HepG2 (cell line): Measurements from ENCODE around the gene ZBTB7C. TPM values are rescaled to one million over a fixed set of nuclear protein-coding genes. Genes with fewer than 3 reads are reported as not detected.

Experiments used
- ATAC-seq: fragments of 200-7000 bp; cut with Tn5 transposase; 3 replicates; pipeline ENCODE4 v1.9.1; 2020; ENCODE audit warnings: mild to moderate bottlenecking, moderate library complexity
- BruUV-seq: library from RNA; stranded (reverse); fragments of 400-500 nt; replicated peaks from 2 replicates; lab custom pipeline; 2021; lab: Mats Ljungman, UMichigan
- CTCF ChIA-PET: fragments of 300-600 bp; formaldehyde crosslinking; extraction: SDS; loops from one replicate; lab custom pipeline; 2021; ENCODE audit warnings: low total read pairs, inconsistent platforms, low intra/inter-chr PET ratio; lab: Yijun Ruan, JAX
- POLR2A ChIA-PET: fragments of 350-600 bp; sonication (Branson Sonifier 250); formaldehyde crosslinking; loops from one replicate; lab custom pipeline; 2020; ENCODE audit warnings: antibody characterized with exemption, inconsistent platforms; lab: Yijun Ruan, JAX
- DNase-seq: peaks from one replicate; pipeline ENCODE4 v3.0.0-alpha.2; 2015; ENCODE audit warnings: low spot score
- FAIRE-seq: peaks from 3 replicates; lab custom pipeline; 2011; peaks lifted over from hg19 to GRCh38; lab: Jason Lieb, UNC
- H2AFZ ChIP-seq: one replicate; pipeline ENCODE4 v1.6.1; 2011; ENCODE audit warnings: low read length, inconsistent platforms
- H3K27ac ChIP-seq: fragments of 300-600 bp; 3 replicates; pipeline ENCODE4 v1.8.0; 2011; ENCODE audit warnings: mixed run types, mild to moderate bottlenecking, mixed read lengths, low read length, inconsistent platforms; ENCODE audit not compliant: insufficient read depth; ENCODE audit errors: extremely low read length
- H3K27me3 ChIP-seq, 2 experiments: fragments of 200-600 bp in 1 of 2; 2 replicates in 1 of 2; 3 replicates in 1 of 2; pipeline versions ENCODE4 v1.6.0 to v1.8.0; 2011; ENCODE audit warnings: low read length in 2 of 2, mild to moderate bottlenecking in 2 of 2, moderate library complexity in 2 of 2, inconsistent platforms in 1 of 2; ENCODE audit not compliant: insufficient read depth in 2 of 2, control insufficient read depth in 1 of 2
- H3K36me3 ChIP-seq, 2 experiments: fragments of 200-600 bp in 1 of 2; replicated peaks in 1 of 2; 2 replicates in 1 of 2; 3 replicates in 1 of 2; pipeline versions ENCODE4 v1.5.1 to v1.8.0; 2011; ENCODE audit warnings: low read length in 2 of 2, inconsistent platforms in 1 of 2; ENCODE audit not compliant: insufficient read depth in 2 of 2, control insufficient read depth in 1 of 2
- H3K4me1 ChIP-seq: 2 replicates; pipeline ENCODE4 v1.5.1; 2012; ENCODE audit warnings: low read length, inconsistent platforms; ENCODE audit not compliant: insufficient read depth
- H3K4me2 ChIP-seq: 2 replicates; pipeline ENCODE4 v1.6.0; 2011; ENCODE audit warnings: low read depth, low read length, inconsistent platforms
- H3K4me3 ChIP-seq, 3 experiments: fragments of 200-600 bp in 1 of 3; sonication (generic), shearing (Covaris generic) in 1 of 3; replicated peaks in 1 of 3; 2 replicates each; pipeline ENCODE4 v1.5.1; 2011 to 2016; ENCODE audit warnings: low read length in 3 of 3, inconsistent platforms in 2 of 3, low read depth in 2 of 3, mild to moderate bottlenecking in 2 of 3, control low read depth in 1 of 3, mixed read lengths in 1 of 3; ENCODE audit not compliant: insufficient read depth in 1 of 3
- H3K79me2 ChIP-seq: one replicate; pipeline ENCODE4 v1.6.1; 2011; ENCODE audit warnings: low read length, inconsistent platforms; ENCODE audit not compliant: insufficient read depth
- H3K9ac ChIP-seq: 2 replicates; pipeline ENCODE4 v1.6.0; 2011; ENCODE audit warnings: mild to moderate bottlenecking, low read depth, low read length, inconsistent platforms; ENCODE audit not compliant: insufficient read depth
- H3K9me3 ChIP-seq: 2 replicates; pipeline ENCODE4 v1.5.1; 2012; ENCODE audit warnings: mild to moderate bottlenecking, low read length
- H4K20me1 ChIP-seq: 2 replicates; pipeline ENCODE4 v1.6.0; 2011; ENCODE audit warnings: inconsistent platforms, mild to moderate bottlenecking, low read length, moderate library complexity; ENCODE audit not compliant: insufficient read depth
- CAMTA2 ChIP-seq: sonication (generic); formaldehyde crosslinking; IDR thresholded peaks from 2 replicates; pipeline ENCODE4 v1.4.0; 2020; ENCODE audit warnings: mild to moderate bottlenecking, missing genetic modification reagents, borderline replicate concordance
- CBX2 ChIP-seq, 2 experiments: fragments of 200-600 bp in 1 of 2; sonication (generic); formaldehyde crosslinking in 1 of 2; IDR thresholded peaks; 2 replicates each; pipeline versions ENCODE4 v1.7.0 to v1.8.1; 2018 to 2022; ENCODE audit warnings: low read depth in 2 of 2, low read length in 1 of 2, mild to moderate bottlenecking in 1 of 2, missing genetic modification reagents in 1 of 2
- GTF2F1 ChIP-seq: fragments of 150-350 bp; IDR thresholded peaks from 2 replicates; pipeline ENCODE4 v1.6.1; 2014; ENCODE audit warnings: low read length
- HDAC6 ChIP-seq: fragments of 200-600 bp; sonication (generic); IDR thresholded peaks from 2 replicates; pipeline ENCODE4 v1.7.0; 2017; ENCODE audit warnings: mild to moderate bottlenecking, antibody characterized with exemption, low read length, low read depth
- HNF1B ChIP-seq: sonication (generic); formaldehyde crosslinking; IDR thresholded peaks from 2 replicates; pipeline ENCODE4 v1.5.1; 2020; ENCODE audit warnings: mild to moderate bottlenecking, moderate library complexity, missing genetic modification reagents
- HNRNPLL ChIP-seq: fragments of 200-400 bp; formaldehyde crosslinking; IDR thresholded peaks from 2 replicates; pipeline ENCODE4 v1.6.1; 2017; ENCODE audit warnings: mild to moderate bottlenecking, low read depth, low read length; ENCODE audit not compliant: poor library complexity, severe bottlenecking
- RFXAP ChIP-seq: sonication (generic); formaldehyde crosslinking; IDR thresholded peaks from 2 replicates; pipeline ENCODE4 v1.4.0; 2020; ENCODE audit warnings: missing genetic modification reagents, borderline replicate concordance
- SMAD3 ChIP-seq: sonication (generic); formaldehyde crosslinking; IDR thresholded peaks from 2 replicates; pipeline ENCODE4 v1.4.0; 2020; ENCODE audit warnings: missing genetic modification reagents
- TFDP1 ChIP-seq: IDR thresholded peaks from 2 replicates; pipeline ENCODE4 v1.6.1; 2016; ENCODE audit warnings: missing compliant biosample characterization, missing genetic modification reagents, borderline replicate concordance
- TGIF2 ChIP-seq: IDR thresholded peaks from 2 replicates; pipeline ENCODE4 v1.6.1; 2016; ENCODE audit warnings: control low read depth, missing compliant biosample characterization
- ZBTB21 ChIP-seq: sonication (generic); formaldehyde crosslinking; IDR thresholded peaks from 2 replicates; pipeline ENCODE4 v1.4.0; 2020; ENCODE audit warnings: missing genetic modification reagents
- ZFP36L2 ChIP-seq: sonication (generic); formaldehyde crosslinking; IDR thresholded peaks from 2 replicates; pipeline ENCODE4 v1.4.0; 2020; ENCODE audit warnings: missing genetic modification reagents
- ZNF329 ChIP-seq: sonication (generic); formaldehyde crosslinking; IDR thresholded peaks from 2 replicates; pipeline ENCODE4 v1.9.0; 2021; ENCODE audit warnings: low read depth, mild to moderate bottlenecking, missing genetic modification reagents
- ZNF556 ChIP-seq: sonication (generic); formaldehyde crosslinking; IDR thresholded peaks from 2 replicates; pipeline ENCODE4 v1.4.0; 2020; ENCODE audit warnings: mild to moderate bottlenecking, missing genetic modification reagents, borderline replicate concordance
- ZNF800 ChIP-seq: sonication (generic); formaldehyde crosslinking; IDR thresholded peaks from 2 replicates; pipeline ENCODE4 v1.4.0; 2020; ENCODE audit warnings: missing genetic modification reagents
- WGBS: methylation state at CpG from one replicate; pipeline ENCODE4 v1.1.6; 2017; ENCODE audit warnings: low lambda C conversion rate; 5-methylcytosine and 5-hydroxymethylcytosine counted together
- in situ Hi-C: cut with HindIII; loops from 2 replicates; pipeline ENCODE4 v1.10.0; 2017; ENCODE audit warnings: low pct_unique_long_range_greater_than_20kb; ENCODE audit not compliant: extremely low pct_ligation_motif_present
- intact Hi-C: fragments of 100-400 bp; cut with micrococcal nuclease; formaldehyde crosslinking; loops from one replicate; pipeline ENCODE4 v1.10.0; 2022; ENCODE audit not compliant: unreplicated experiment
- polyA plus RNA-seq, 8 experiments: library from polyadenylated mRNA; depleted of rRNA in 3 of 8; stranded (reverse) in 7 of 8; unstranded in 1 of 8; fragments of >200 nt; fragmentation: Illumina TruSeq in 4 of 8; extraction: Trizol in 4 of 8; gene quantifications; 2 replicates each; pipeline versions ENCODE4 v1.2.1 to v1.2.3, GENCODE V29; 2011 to 2016; ENCODE audit warnings: low read depth in 4 of 8, missing spikeins in 1 of 8, mixed read lengths in 1 of 8; ENCODE audit not compliant: insufficient read depth in 1 of 8
- total RNA-seq, 5 experiments: library from RNA; depleted of rRNA; stranded (reverse); fragments of >200 nt; fragmentation: Illumina TruSeq; extraction: Trizol; gene quantifications; 2 replicates each; pipeline ENCODE4 v1.2.3, GENCODE V29; 2016; ENCODE audit warnings: low read depth in 1 of 5

Gene ZBTB7C
- total and polyA plus RNA-seq, 2 of the 13 experiments (the other 11 are each of a cell fraction or from before 2014, with no cell fraction given), result 0.01 to 0.04 TPM

GRCh38 chr18:48292782-48293424 is 116.3 kb downstream of the ZBTB7C start:
- no peaks in the 10 kb centered on the region for H3K9me3 ChIP-seq
- no peaks in the 10 kb centered on the region for H3K4me1 ChIP-seq
- H3K4me2 ChIP-seq, result no peak overlapping the region
- H3K27me3 ChIP-seq, result no peaks in the 10 kb centered on the region
- CTCF ChIA-PET, result no interaction called here
- no TSS peak for BruUV-seq
- H4K20me1 ChIP-seq, result no peaks in the 10 kb centered on the region
- POLR2A ChIA-PET, result no interaction called here
- H3K27ac ChIP-seq, result no peak overlapping the region
- intact Hi-C loops, result no loop called here
- in situ Hi-C loops, result no loop called here
- H3K9ac ChIP-seq, result no peak overlapping the region
- FAIRE-seq, result no peak
- no peak overlapping the region for H2AFZ ChIP-seq
- H3K4me3 ChIP-seq, result no peak overlapping the region
- DNase-seq, result no peak
- TF ChIP-seq RFXAP (CRISPR knock-in tag) (no peak), ZNF556 (CRISPR knock-in tag) (no peak), HNF1B (CRISPR knock-in tag) (no peak), CAMTA2 (no peak), TGIF2 (CRISPR knock-in tag) (no peak), ZNF800 (CRISPR knock-in tag) (no peak), GTF2F1 (no peak), CBX2 (IDR thresholded peaks at IDR 0.05; ENCODE audit: low read depth, low read length) (no peak), CBX2 (CRISPR knock-in tag; IDR thresholded peaks at IDR 0.05; ENCODE audit: low read depth) (no peak), ZBTB21 (CRISPR knock-in tag) (no peak), ZNF329 (CRISPR knock-in tag) (no peak), SMAD3 (CRISPR knock-in tag) (no peak), HDAC6 (no peak), HNRNPLL (no peak), TFDP1 (no peak), ZFP36L2 (CRISPR knock-in tag) (no peak)
- 37% methylated on average over 4 of the region's 4 CpGs for WGBS
- no peaks in the 10 kb centered on the region for H3K36me3 ChIP-seq
- ATAC-seq, result no peak
- no peaks in the 10 kb centered on the region for H3K79me2 ChIP-seq
